Dorsolateral prefrontal cortex (tissue), 118 donors: ENCODE data around the gene C12orf57. TPM values are rescaled to one million over a fixed set of nuclear protein-coding genes. Genes with fewer than 3 reads are reported as not detected.

ENCODE experiments used
- microRNA-seq, 43 experiments: library from miRNA; unstranded; fragments of <30 nt; microRNA quantifications; one replicate each; pipeline ENCODE4 v1.2.0, GENCODE V29; 2022
- total RNA-seq, 120 experiments: library from RNA; stranded (reverse); gene quantifications; one replicate each; pipeline versions ENCODE4 v1.2.3 to v1.2.4, GENCODE V29; 2022

The C12orf57 gene
- total RNA-seq, 120 experiments from 2014 or later = 102 to 287 (median 162) TPM

Small RNA genes lying within 50 kb of the gene (microRNA-seq; reads per million reads assigned to microRNA genes)
- gene MIR141 (0 to 11.5 (median 2.8) reads per million in 43 experiments), gene MIR200C (17.4 to 81.7 (median 41.2) reads per million in 43 experiments)

Other genes with a start within 250 kb of the C12orf57 start
- gene PIANP, start 243.2 kb upstream of the C12orf57 start, total RNA-seq = 100 to 1,000 TPM in 16 of 120 experiments, 10 to 100 TPM in 104; 24.4 to 128 (median 80.6) TPM
- gene COPS7A, start 220.0 kb upstream of the C12orf57 start, total RNA-seq = 100 to 1,000 TPM in 69 of 120 experiments, 10 to 100 TPM in 51; 52.6 to 143 (median 103) TPM
- gene MLF2, start 190.9 kb upstream of the C12orf57 start, total RNA-seq = 100 to 1,000 TPM; 139 to 384 (median 261) TPM
- gene PTMS, start 177.7 kb upstream of the C12orf57 start, total RNA-seq = 100 to 1,000 TPM; 117 to 439 (median 242) TPM
- gene LAG3, start 171.5 kb upstream of the C12orf57 start, total RNA-seq = 1 to 10 TPM in 33 of 120 experiments, under 1 TPM in 73, not detected in 14; 0.23 to 3.0 (median 0.75) TPM
- gene CD4, start 154.5 kb upstream of the C12orf57 start, total RNA-seq = 10 to 100 TPM in 62 of 120 experiments, 1 to 10 TPM in 58; 5.0 to 28.8 (median 10.1) TPM
- gene GPR162, start 122.2 kb upstream of the C12orf57 start, total RNA-seq = 100 to 1,000 TPM in 117 of 120 experiments, 10 to 100 TPM in 3; 49.5 to 245 (median 167) TPM
- 10 to 100 TPM; 14.2 to 61.4 (median 29.3) TPM for gene P3H3, start 115.6 kb upstream of the C12orf57 start, total RNA-seq
- gene GNB3, start 103.1 kb upstream of the C12orf57 start, total RNA-seq = 10 to 100 TPM in 110 of 120 experiments, 1 to 10 TPM in 10; 6.0 to 46.0 (median 17.9) TPM
- gene CDCA3, start 92.7 kb upstream of the C12orf57 start, total RNA-seq = 1 to 10 TPM in 109 of 120 experiments, under 1 TPM in 11; 0.58 to 4.1 (median 1.9) TPM
- 100 to 1,000 TPM in 113 of 120 experiments, 10 to 100 TPM in 7; 77.3 to 191 (median 146) TPM for gene USP5, start 91.9 kb upstream of the C12orf57 start, total RNA-seq
- 100 to 1,000 TPM; 261 to 851 (median 575) TPM for gene TPI1, start 76.5 kb upstream of the C12orf57 start, total RNA-seq
- gene SPSB2, start 70.7 kb upstream of the C12orf57 start, total RNA-seq = 10 to 100 TPM in 3 of 120 experiments, 1 to 10 TPM in 117; 1.8 to 12.4 (median 5.6) TPM
- 10 to 100 TPM; 16.3 to 32.4 (median 22.4) TPM for gene LRRC23, start 39.2 kb upstream of the C12orf57 start, total RNA-seq
- 1,000 to 10,000 TPM in 14 of 120 experiments, 100 to 1,000 TPM in 106; 270 to 1,166 (median 848) TPM for gene ENO2, start 29.4 kb upstream of the C12orf57 start, total RNA-seq
- 100 to 1,000 TPM; 147 to 334 (median 199) TPM for gene ATN1, start 16.1 kb upstream of the C12orf57 start, total RNA-seq
- gene RNU7-1, start 206 bp upstream of the C12orf57 start, total RNA-seq = not detected
- 10 to 100 TPM in 52 of 120 experiments, 1 to 10 TPM in 68; 2.6 to 25.6 (median 9.2) TPM for gene PTPN6, start 7.3 kb downstream of the C12orf57 start, total RNA-seq
- gene PHB2, start 26.6 kb downstream of the C12orf57 start, total RNA-seq = 100 to 1,000 TPM in 11 of 120 experiments, 10 to 100 TPM in 109; 56.3 to 112 (median 85.1) TPM
- 10 to 100 TPM; 17.2 to 38.2 (median 26.5) TPM for gene EMG1, start 26.9 kb downstream of the C12orf57 start, total RNA-seq
- gene LPCAT3, start 74.5 kb downstream of the C12orf57 start, total RNA-seq = 10 to 100 TPM; 10.6 to 35.2 (median 20.4) TPM
- 100 to 1,000 TPM in 4 of 120 experiments, 10 to 100 TPM in 116; 19.3 to 117 (median 37.0) TPM for gene C1S, start 116.7 kb downstream of the C12orf57 start, total RNA-seq
- gene C1R, start 148.4 kb downstream of the C12orf57 start, total RNA-seq = 100 to 1,000 TPM in 3 of 120 experiments, 10 to 100 TPM in 116, 1 to 10 TPM in 1; 7.4 to 140 (median 26.2) TPM
- gene C1RL, start 165.2 kb downstream of the C12orf57 start, total RNA-seq = 10 to 100 TPM in 114 of 120 experiments, 1 to 10 TPM in 6; 5.6 to 39.9 (median 17.6) TPM
- 1 to 10 TPM in 73 of 120 experiments, under 1 TPM in 24, not detected in 23; 0.40 to 3.8 (median 1.3) TPM for gene RBP5, start 184.9 kb downstream of the C12orf57 start, total RNA-seq
- gene CLSTN3, start 186.3 kb downstream of the C12orf57 start, total RNA-seq = 100 to 1,000 TPM; 108 to 389 (median 289) TPM
- gene PEX5, start 245.7 kb downstream of the C12orf57 start, total RNA-seq = 100 to 1,000 TPM in 5 of 120 experiments, 10 to 100 TPM in 115; 56.3 to 135 (median 80.9) TPM